ENCODE results near the gene ZBTB17. TPM values are rescaled to one million over a fixed set of nuclear protein-coding genes. Genes with fewer than 3 reads are reported as not detected.

The ZBTB17 gene
- polyA plus RNA-seq, 2 of the 4 experiments (the other 2 are of a cell fraction), result 13.8 to 16.5 TPM

DNA sequence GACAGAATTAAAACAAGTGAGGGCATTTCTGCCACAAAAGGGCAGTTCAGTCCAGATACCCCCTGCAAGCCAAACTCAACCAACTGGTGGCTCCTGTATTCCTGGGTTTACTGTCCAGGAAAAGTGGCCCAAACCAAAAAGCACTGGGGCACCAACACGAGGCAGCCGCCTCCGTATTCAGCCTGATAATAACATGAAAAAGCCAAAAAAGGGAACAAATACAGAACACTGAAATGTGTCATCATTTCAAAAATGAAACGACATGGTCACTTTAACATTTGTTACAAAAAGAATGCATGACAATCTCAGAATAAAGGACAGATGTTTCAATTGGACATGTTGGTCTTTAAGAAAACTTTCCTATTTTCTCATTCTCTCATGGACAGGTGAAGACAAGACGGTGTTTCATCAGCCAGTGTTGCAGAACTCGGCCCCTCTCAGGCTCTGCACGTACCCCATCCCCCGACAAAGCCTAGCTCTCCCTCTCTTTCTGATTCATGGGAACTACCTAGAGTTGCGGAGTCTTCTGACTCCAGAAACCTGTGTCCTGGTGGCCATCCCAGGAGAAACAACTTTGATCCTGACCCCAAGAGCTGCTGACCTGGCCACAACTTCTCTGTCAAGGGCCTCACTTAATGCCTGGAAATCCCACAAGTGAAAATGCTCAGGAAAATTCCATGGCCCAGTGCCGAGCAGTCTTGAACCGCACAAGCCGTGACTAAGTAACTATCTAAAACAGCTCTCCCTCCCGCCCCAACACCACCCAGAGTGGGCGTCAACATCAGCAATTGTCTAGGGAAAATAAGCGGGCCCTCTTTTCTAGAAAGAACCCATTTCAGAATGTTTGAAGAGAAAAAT, 27.1 kb downstream of the ZBTB17 start:
- FAIRE-seq (no peak), DNase-seq (ENCODE audit: low read depth in 1 of 2, low spot score in 1 of 2) (no peak)

GRCh38 chr1:15948091-15948591, 27.8 kb downstream of the ZBTB17 start:
- Histone ChIP-seq H3K4me1 (peaks cover 50% of the 10 kb centered on the region), H3K27ac (peak overlapping the region in 1 of 2 experiments; percentile 91; a peak in 3 of 6 replicates), H3K4me3 (no peak overlapping the region), H3K9me3 (no peaks in the 10 kb centered on the region), H3K4me2 (no peak overlapping the region)
- FAIRE-seq (no peak), DNase-seq (ENCODE audit: low read depth in 1 of 2, low spot score in 1 of 2) (no peak), ATAC-seq (no peak)
- POLR2A ChIA-PET, result no interaction called here
- 92% methylated on average over 8 of the region's 16 CpGs for WGBS (ENCODE audit: missing lambda C conversion rate)
- CTCF ChIA-PET, result interaction anchor here (0.9 kb wide), 1 partner anchor 9 kb away, joined by 3 read pairs; no protein-coding TSS in a partner anchor
- TF ChIP-seq, protein P1, sequence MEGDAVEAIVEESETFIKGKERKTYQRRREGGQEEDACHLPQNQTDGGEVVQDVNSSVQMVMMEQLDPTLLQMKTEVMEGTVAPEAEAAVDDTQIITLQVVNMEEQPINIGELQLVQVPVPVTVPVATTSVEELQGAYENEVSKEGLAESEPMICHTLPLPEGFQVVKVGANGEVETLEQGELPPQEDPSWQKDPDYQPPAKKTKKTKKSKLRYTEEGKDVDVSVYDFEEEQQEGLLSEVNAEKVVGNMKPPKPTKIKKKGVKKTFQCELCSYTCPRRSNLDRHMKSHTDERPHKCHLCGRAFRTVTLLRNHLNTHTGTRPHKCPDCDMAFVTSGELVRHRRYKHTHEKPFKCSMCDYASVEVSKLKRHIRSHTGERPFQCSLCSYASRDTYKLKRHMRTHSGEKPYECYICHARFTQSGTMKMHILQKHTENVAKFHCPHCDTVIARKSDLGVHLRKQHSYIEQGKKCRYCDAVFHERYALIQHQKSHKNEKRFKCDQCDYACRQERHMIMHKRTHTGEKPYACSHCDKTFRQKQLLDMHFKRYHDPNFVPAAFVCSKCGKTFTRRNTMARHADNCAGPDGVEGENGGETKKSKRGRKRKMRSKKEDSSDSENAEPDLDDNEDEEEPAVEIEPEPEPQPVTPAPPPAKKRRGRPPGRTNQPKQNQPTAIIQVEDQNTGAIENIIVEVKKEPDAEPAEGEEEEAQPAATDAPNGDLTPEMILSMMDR (IDR thresholded peaks at IDR 0.05), result no peak
- TF ChIP-seq KDM1A (IDR thresholded peaks at IDR 0.05; ENCODE audit: low read depth) (no peak), POLR2AphosphoS2 (conservative IDR thresholded peaks at IDR 0.05; ENCODE audit: low read length) (no peak), SREBF2 (IDR thresholded peaks at IDR 0.05) (no peak), HDAC2 (IDR thresholded peaks at IDR 0.05) (no peak), ZNF302 (CRISPR knock-in tag; IDR thresholded peaks at IDR 0.05) (no peak), ZFP36 (IDR thresholded peaks at IDR 0.05; ENCODE audit: borderline replicate concordance, partially characterized antibody) (no peak), RNF2 (IDR thresholded peaks at IDR 0.05; ENCODE audit: borderline replicate concordance, low read depth) (no peak)

More for the DNA sequence above, 27.1 kb downstream of the ZBTB17 start:
- Histone ChIP-seq H3K4me3 (no peak overlapping the region), H3K4me1 (peaks cover 56% of the 10 kb centered on the region), H3K27ac (peak overlapping the region; percentile 70 to 91), H3K4me2 (peak overlapping the region; percentile 66), H3K9me3 (no peaks in the 10 kb centered on the region)
- ChIA-PET CTCF (interaction anchor here (0.9 kb wide), 1 partner anchor 9 kb away, joined by 3 read pairs; no protein-coding TSS in a partner anchor), POLR2A (interaction anchor here (0.9 to 3.1 kb wide), 4 partner anchors 11 to 101 kb away, joined by 3 to 12 read pairs (median 3); partner anchors contain the start of genes SPEN and ZBTB17)
- TF ChIP-seq ZNF302 (CRISPR knock-in tag; IDR thresholded peaks at IDR 0.05), result no peak
- WGBS (ENCODE audit: missing lambda C conversion rate), result 76% methylated on average over 15 of the region's 15 CpGs
- 0 out of 6 replicates have a peak, but pooled peaks of 1 of the 2 experiments have one; percentile 2 for ATAC-seq

- H3K9me3 ChIP-seq, result no peaks in the 10 kb centered on the region
- H3K27ac ChIP-seq, result peak overlapping the region in 1 of 2 experiments; percentile 91; a peak in 1 of 6 replicates
- no peak for TF ChIP-seq KDM1A (IDR thresholded peaks at IDR 0.05; ENCODE audit: low read depth)
- DNase-seq (ENCODE audit: low read depth in 1 of 2, low spot score in 1 of 2) (no peak), ATAC-seq (no peak), FAIRE-seq (no peak)
- no peak overlapping the region for H3K4me2 ChIP-seq
- WGBS (ENCODE audit: missing lambda C conversion rate), result 93% methylated on average over 10 of the region's 10 CpGs
- ChIA-PET CTCF (interaction anchor here (0.6 to 1.7 kb wide), 4 partner anchors 10 to 154 kb away, joined by 3 read pairs; no protein-coding TSS in a partner anchor), POLR2A (no interaction called here)
- H3K4me3 ChIP-seq, result no peak overlapping the region
- H3K4me1 ChIP-seq, result peaks cover 44% of the 10 kb centered on the region
Measured at GRCh38 chr1:15947382-15948090, 28.4 kb downstream of the ZBTB17 start.

DNA sequence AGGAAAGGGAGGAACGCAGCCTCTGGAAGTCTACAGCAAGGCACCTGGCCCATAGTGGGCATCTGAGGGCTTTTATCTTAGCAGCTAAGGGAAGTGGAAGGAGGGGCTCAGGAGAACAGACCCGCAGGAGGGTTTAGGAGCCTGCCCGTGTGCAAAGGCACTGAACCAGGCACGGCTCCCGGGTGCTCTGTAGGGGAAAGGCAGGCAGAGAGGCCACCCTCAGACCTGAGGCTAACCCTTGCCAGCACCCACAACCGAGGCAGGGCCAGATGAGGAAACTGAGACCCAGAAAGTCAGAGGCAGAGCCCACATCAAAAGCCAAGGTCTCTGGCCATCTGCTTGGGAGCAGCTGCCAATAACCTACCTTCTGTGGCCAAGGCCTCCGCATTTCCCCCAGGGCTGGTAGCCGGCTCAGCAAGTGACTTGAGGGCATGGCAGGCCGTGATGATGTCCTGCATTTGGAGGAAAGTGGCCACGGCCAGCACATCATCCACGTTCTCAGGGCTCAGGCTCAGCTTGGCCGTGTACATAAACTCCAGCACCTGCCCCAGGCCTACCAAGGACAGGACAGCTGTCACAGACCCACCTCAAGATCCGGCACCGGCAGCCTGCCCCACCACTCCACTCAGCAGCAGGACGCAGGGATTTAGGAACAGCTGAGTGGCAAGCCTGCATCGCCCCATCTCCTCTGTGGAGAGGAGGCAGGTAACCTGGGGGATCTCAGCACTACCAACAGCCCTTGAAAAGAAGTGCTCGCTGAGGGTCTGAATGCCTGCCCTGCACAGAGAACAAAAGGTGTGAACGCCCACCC, 29.1 kb downstream of the ZBTB17 start:
- Histone ChIP-seq H3K27ac (no peak overlapping the region), H3K4me2 (no peak overlapping the region), H3K4me3 (no peak overlapping the region), H3K9me3 (no peaks in the 10 kb centered on the region), H3K4me1 (peaks cover 36% of the 10 kb centered on the region)
- 84% methylated on average over 12 of the region's 18 CpGs for WGBS (ENCODE audit: missing lambda C conversion rate)
- no peak for FAIRE-seq
- no peak for ATAC-seq
- DNase-seq (ENCODE audit: low read depth in 1 of 2, low spot score in 1 of 2), result no peak
- ChIA-PET CTCF (interaction anchor here (0.6 to 1.7 kb wide), 3 partner anchors 10 to 153 kb away, joined by 3 read pairs; no protein-coding TSS in a partner anchor), POLR2A (no interaction called here)
- TF ChIP-seq CEBPB (IDR thresholded peaks at IDR 0.05) (no peak), USF2 (IDR thresholded peaks at IDR 0.05) (no peak), EP300 (IDR thresholded peaks at IDR 0.05) (no peak), CBX8 (IDR thresholded peaks at IDR 0.05) (no peak), POLR2AphosphoS2 (conservative IDR thresholded peaks at IDR 0.05; ENCODE audit: low read length) (no peak), SMC3 (IDR thresholded peaks at IDR 0.05) (no peak), EHMT2 (IDR thresholded peaks at IDR 0.05; ENCODE audit: low read depth) (no peak), NFE2L2 (conservative IDR thresholded peaks at IDR 0.05; ENCODE audit: low read length) (no peak), MAX (IDR thresholded peaks at IDR 0.05) (no peak), MYC (IDR thresholded peaks at IDR 0.05; ENCODE audit: borderline replicate concordance, low read length) (no peak), POLR2A (IDR thresholded peaks at IDR 0.05; ENCODE audit: low read length) (no peak), CHD2 (IDR thresholded peaks at IDR 0.05; ENCODE audit: low read length, partially characterized antibody) (no peak)
- TF ChIP-seq, protein P2, sequence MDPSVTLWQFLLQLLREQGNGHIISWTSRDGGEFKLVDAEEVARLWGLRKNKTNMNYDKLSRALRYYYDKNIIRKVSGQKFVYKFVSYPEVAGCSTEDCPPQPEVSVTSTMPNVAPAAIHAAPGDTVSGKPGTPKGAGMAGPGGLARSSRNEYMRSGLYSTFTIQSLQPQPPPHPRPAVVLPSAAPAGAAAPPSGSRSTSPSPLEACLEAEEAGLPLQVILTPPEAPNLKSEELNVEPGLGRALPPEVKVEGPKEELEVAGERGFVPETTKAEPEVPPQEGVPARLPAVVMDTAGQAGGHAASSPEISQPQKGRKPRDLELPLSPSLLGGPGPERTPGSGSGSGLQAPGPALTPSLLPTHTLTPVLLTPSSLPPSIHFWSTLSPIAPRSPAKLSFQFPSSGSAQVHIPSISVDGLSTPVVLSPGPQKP (IDR thresholded peaks at IDR 0.05; ENCODE audit: low read depth, low read length), result no peak
